GM19043 (cell line): ENCODE data around the gene ARHGAP40.
"Not testable (repeated sequence)": the region's sequence is repeated elsewhere in the genome, so short reads cannot be mapped to it uniquely, and the experiment has no call there.

Experiments used
- ATAC-seq: cut with Tn5 transposase; IDR thresholded peaks from one replicate; pipeline ENCODE4 v1.9.1; 2021; ENCODE audit warnings: low read depth; ENCODE audit not compliant: unreplicated experiment

The ARHGAP40 gene

GRCh38 chr20:38586181-38586525 is 15.5 kb upstream of the ARHGAP40 start:
- ATAC-seq, result no peak

GRCh38 chr20:38588303-38588702 is 13.3 kb upstream of the ARHGAP40 start:
- ATAC-seq, result no peak

DNA sequence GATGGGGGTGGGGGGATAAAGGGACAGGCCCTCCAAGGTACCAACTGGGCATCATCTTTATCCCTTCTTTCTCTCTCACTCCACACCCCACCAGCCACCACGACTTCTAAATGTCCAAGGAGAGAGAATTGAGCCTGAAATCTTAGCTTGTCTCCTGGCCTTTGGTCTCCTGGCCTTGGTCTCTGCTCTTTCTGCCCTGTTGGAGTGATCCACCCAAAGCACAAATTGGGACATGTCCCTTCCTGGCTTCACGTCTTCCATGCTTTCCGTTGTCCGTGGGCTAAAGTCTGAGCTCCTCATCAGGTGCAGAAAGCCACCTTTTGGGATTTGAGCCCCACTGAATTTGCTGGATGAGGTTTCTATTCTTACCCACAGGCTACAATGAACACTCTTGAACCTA is 12.3 kb upstream of the ARHGAP40 start:
- no peak for ATAC-seq

- no peak for ATAC-seq
Observed at GRCh38 chr20:38589967-38590675, 11.5 kb upstream of the ARHGAP40 start.

- no peak for ATAC-seq
Observed at GRCh38 chr20:38590676-38591473, 10.7 kb upstream of the ARHGAP40 start.

- no peak for ATAC-seq
Observed at GRCh38 chr20:38591474-38592410, 9.9 kb upstream of the ARHGAP40 start.

DNA sequence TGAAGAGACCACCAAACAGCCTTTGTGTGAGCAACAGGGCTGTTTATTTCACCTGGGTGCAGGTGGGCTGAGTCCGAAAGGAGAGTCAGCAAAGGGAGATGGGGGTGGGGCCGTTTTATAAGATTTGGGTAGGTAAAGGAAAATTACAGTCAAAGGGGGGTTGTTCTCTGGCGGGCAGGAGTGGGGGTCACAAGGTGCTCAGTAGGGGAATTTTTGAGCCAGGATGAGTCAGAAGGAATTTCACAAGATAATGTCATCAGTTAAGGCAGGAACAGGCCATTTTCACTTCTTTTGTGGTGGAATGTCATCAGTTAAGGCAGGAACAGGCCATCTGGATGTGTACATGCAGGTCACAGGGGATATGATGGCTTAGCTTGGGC is 9.2 kb upstream of the ARHGAP40 start:
- not testable (repeated sequence) for ATAC-seq

GRCh38 chr20:38594281-38594680 is 7.3 kb upstream of the ARHGAP40 start:
- not testable (repeated sequence) for ATAC-seq

DNA sequence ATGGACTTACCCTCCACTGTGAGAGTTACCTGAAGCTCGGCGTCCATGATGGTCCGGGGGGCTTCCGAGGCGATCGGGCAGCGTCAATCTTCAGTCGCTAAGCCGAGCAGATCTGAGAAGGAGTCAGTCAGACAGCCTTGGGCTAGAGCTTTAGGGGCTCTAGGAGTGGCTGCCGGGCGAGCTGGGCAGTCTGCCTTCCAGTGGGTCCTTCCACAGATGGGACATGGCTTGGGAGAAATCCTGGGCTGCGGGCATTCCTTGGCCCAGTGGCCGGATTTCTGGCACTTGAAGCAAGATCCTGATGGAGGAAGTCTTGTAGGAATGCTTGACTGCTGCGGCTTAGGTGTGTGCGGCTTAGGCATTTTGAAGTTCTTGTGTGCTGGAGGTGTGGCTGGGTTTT is 5.7 kb upstream of the ARHGAP40 start:
- not testable (repeated sequence) for ATAC-seq

DNA sequence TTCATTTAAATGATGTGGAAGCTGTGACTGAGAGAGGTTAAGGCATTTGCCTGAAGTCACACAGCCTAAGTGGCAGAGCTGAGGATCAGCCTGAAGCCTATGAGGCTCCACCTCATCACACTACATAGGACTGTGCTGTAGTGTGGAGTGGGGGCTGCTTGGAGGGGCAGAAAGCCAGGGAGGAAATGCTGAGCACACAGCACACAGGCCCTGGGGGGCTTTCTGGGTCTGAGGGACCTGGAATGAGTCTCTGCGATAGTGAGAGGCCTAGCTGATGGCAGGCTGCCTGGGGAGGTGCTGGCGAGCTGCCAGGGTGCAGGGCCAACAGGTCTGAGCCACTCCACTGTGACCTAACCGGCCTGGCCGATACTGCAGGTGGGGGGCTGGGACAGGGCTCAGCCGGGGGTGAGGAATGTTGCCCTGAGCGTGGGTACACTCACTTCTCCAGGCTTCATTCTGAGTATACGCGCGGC is 2.2 kb upstream of the ARHGAP40 start:
- ATAC-seq, result no peak

DNA sequence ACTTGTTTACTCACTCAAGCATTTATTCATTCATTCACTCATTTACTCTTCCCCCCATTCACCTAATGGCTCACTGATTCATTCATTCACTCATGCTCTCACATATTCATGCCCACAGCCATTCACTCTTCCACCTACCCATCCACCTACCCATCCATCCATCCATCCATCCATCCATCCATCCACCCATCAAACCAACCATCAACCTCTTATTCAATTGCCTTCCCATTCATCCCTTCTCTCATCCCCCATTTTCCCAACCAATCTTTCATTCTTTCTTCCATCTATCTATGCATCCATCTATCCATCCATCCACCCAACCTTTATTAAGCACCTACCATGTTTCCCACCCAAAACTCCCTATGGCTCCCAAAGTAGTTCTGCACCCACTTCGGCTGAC is 1.6 kb upstream of the ARHGAP40 start:
- no peak for ATAC-seq

DNA sequence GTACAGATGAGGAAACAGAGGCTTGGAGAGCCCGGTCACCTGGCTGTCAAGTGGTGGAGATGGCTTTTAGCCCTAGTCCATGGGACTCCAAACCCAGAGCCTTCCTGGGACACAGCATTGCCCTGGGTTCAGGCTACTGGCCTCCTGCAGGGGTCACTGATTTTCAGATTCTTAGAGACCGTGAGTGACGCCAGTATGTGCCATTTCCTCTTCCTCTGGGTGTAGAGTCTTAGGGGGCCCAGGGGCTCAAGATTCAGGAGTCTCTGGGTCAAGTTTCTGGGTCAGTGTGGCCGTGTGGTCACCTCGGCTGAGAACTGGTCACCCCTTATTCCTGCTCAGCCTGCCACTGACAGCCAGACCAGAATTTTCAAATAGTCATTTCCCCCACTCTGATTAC is 574 bp downstream of the ARHGAP40 start:
- ATAC-seq, result no peak

DNA sequence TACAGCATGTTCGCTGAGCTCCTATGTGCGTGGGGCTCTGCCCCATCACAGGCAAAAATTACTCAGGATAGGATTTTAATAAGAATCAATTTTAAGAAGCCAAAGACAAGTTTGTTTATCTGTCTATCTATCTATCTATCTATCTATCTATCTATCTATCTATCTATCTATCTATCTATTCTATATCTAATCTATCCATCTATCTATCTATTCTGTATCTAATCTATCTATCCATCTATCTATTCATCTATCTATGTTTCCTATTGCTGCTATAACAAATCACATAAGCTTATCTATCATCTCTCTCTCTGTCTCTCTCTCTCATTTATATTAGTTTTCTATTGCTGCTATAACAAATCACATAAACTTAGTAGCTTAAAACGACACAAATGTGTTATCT is 1.7 kb downstream of the ARHGAP40 start:
- no peak for ATAC-seq

DNA sequence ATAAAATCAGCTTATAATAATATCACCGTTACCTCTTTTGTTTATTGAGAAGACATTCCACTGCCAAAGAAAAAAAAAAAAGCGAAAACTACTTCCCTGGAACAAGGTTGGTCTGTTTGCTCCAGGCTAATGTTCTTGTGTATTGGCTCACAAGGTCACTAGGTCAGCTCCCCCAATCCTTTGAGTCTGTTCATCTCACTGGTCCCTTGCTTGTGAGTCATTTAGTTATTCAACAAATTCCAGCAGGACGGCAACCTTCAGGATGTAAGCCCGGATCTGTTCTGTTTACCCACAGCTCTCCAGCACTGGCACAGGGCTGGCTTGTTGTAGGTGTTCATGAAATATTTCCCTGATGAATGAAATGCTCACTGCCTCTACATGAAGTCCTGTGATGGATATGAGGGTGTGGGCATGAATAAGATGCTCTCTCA is 3.3 kb downstream of the ARHGAP40 start:
- no peak for ATAC-seq

GRCh38 chr20:38607351-38607750 is 5.7 kb downstream of the ARHGAP40 start:
- no peak for ATAC-seq

DNA sequence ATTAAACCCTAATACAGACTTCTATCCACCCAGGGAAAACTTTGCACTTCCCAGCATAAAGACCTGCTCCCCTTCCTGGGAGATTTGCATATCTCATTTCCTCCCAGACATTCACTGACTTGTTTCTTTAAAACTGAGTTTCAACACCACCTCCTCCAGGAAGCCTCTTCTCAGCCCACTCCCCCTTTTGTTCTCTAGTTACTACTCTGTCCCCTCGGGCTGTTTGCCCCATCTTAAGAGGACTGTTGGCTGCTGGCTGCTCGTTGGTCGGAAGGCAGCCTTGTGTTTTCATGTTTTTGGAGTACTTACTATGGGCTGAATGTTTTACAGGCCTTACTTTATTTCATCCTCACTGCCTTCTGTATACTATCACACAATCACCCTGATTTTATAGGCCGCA is 6.6 kb downstream of the ARHGAP40 start:
- no peak for ATAC-seq

GRCh38 chr20:38609815-38610214 is 8.2 kb downstream of the ARHGAP40 start:
- no peak for ATAC-seq

- no peak for ATAC-seq
Observed at GRCh38 chr20:38610521-38610920, 8.9 kb downstream of the ARHGAP40 start.

DNA sequence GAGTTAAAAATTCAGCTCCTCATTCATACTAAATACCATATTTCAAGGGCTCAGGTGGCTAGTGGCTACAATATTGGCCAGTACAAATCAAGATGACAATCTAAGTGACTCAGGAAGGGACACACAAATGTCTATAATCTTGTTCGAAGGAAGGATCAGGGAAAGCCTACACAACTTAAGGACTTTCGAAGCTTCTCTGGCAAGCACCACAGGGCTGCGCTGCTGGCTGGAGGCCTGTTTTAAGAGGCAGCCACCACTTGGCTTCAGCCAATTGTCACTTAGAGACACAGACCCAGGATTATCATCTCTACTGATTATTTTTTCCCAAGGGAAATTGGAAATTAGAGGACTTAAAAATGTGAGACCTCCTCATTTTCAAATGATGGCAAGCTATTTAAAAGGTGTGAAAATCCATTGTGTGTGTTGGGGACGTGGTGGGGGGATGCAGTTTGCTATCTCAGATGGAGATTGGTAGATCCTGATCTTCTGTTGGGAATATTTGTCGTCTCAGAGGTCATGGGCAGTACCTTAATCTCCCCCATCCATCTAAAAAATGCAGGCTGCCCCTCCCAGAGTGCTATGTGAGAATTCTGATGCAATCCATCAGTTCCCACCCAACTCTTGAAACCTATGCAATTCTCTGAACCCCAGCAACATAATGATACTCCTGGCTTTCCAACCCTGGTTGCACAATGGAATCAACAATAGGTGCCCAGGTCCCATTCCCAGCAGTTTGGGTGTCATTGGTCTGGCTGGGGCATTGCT is 11.3 kb downstream of the ARHGAP40 start:
- ATAC-seq, result no peak

GRCh38 chr20:38615283-38615682 is 13.7 kb downstream of the ARHGAP40 start:
- no peak for ATAC-seq
